K562 (cell line): ENCODE data around the gene SRCAP. TPM values are rescaled to one million over a fixed set of nuclear protein-coding genes. Genes with fewer than 3 reads are reported as not detected.

Source experiments
- ATAC-seq: fragments of 200-7000 bp; cut with Tn5 transposase; 3 replicates; pipeline ENCODE4 v1.9.1; 2020; ENCODE audit warnings: moderate library complexity
- BruUV-seq: library from RNA; stranded (reverse); fragments of 400-500 nt; replicated peaks from 2 replicates; lab custom pipeline; 2021; lab: Mats Ljungman, UMichigan
- CTCF ChIA-PET: fragments of 300-600 bp; formaldehyde crosslinking; extraction: SDS; loops from one replicate; lab custom pipeline; 2021; ENCODE audit warnings: low intra/inter-chr PET ratio; lab: Yijun Ruan, JAX
- POLR2A ChIA-PET: fragments of 300-600, 350-650 bp; sonication (Branson Sonifier 250); formaldehyde crosslinking; extraction: SDS; loops from one replicate; lab custom pipeline; 2021; ENCODE audit warnings: antibody characterized with exemption, inconsistent platforms; lab: Yijun Ruan, JAX
- DNase-seq, 4 experiments: peaks; one replicate each; pipeline versions ENCODE4 v3.0.0 to v3.0.0-alpha.2; 2011 to 2018; ENCODE audit warnings: low spot score in 3 of 4, mixed read lengths in 3 of 4; ENCODE audit errors: extremely low read depth in 1 of 4
- FAIRE-seq: peaks from 2 replicates; lab custom pipeline; 2011; peaks lifted over from hg19 to GRCh38; lab: Jason Lieb, UNC
- H2AFZ ChIP-seq: 2 replicates; pipeline ENCODE4 v1.6.0; 2011; ENCODE audit warnings: low read depth, low read length, control low read depth, inconsistent platforms
- H3K27ac ChIP-seq: fragments of 200-600 bp; 3 replicates; pipeline ENCODE4 v1.8.0; 2011; ENCODE audit warnings: low read depth, mild to moderate bottlenecking, control low read depth, inconsistent platforms, low read length, moderate library complexity, mixed read lengths; ENCODE audit errors: extremely low read depth
- H3K27me3 ChIP-seq, 2 experiments: fragments of 300-600 bp in 1 of 2; 2 replicates in 1 of 2; 3 replicates in 1 of 2; pipeline versions ENCODE4 v1.6.0 to v1.8.0; 2011; ENCODE audit warnings: inconsistent platforms in 2 of 2, low read length in 2 of 2, mild to moderate bottlenecking in 1 of 2, mixed read lengths in 1 of 2, moderate library complexity in 1 of 2; ENCODE audit not compliant: control insufficient read depth in 2 of 2, insufficient read depth in 2 of 2
- H3K36me3 ChIP-seq: fragments of 300-600 bp; 3 replicates; pipeline ENCODE4 v1.8.0; 2011; ENCODE audit warnings: mild to moderate bottlenecking, low read length, inconsistent platforms; ENCODE audit not compliant: control insufficient read depth, insufficient read depth
- H3K4me1 ChIP-seq, 2 experiments: fragments of 200-600 bp in 1 of 2; replicated peaks in 1 of 2; 2 replicates in 1 of 2; 3 replicates in 1 of 2; pipeline versions ENCODE4 v1.5.1 to v1.8.0; 2011; ENCODE audit warnings: inconsistent platforms in 2 of 2, low read length in 2 of 2, mild to moderate bottlenecking in 1 of 2, mixed read lengths in 1 of 2, moderate library complexity in 1 of 2; ENCODE audit not compliant: control insufficient read depth in 2 of 2, insufficient read depth in 2 of 2
- H3K4me2 ChIP-seq: 2 replicates; pipeline ENCODE4 v1.6.1; 2011; ENCODE audit warnings: low read length, control low read depth, inconsistent platforms, mixed read lengths; ENCODE audit not compliant: insufficient read depth
- H3K4me3 ChIP-seq: fragments of 200-600 bp; sonication (generic), shearing (Covaris generic); 2 replicates; pipeline ENCODE4 v1.5.1; 2016; ENCODE audit warnings: control low read depth, inconsistent platforms
- H3K79me2 ChIP-seq: fragments of 200-600 bp; 3 replicates; pipeline ENCODE4 v1.8.0; 2011; ENCODE audit warnings: low read length, inconsistent platforms; ENCODE audit not compliant: control insufficient read depth, insufficient read depth
- H3K9ac ChIP-seq, 2 experiments: 2 replicates each; pipeline versions ENCODE4 v1.6.0 to v1.6.1; 2011; ENCODE audit warnings: low read depth in 2 of 2, low read length in 2 of 2, control low read depth in 1 of 2, inconsistent platforms in 1 of 2, mild to moderate bottlenecking in 1 of 2, mixed read lengths in 1 of 2; ENCODE audit not compliant: insufficient read depth in 1 of 2
- H3K9me1 ChIP-seq: one replicate; pipeline ENCODE4 v1.6.0; 2011; ENCODE audit warnings: inconsistent platforms, mild to moderate bottlenecking, low read length, moderate library complexity; ENCODE audit not compliant: control insufficient read depth, insufficient read depth
- H3K9me3 ChIP-seq: replicated peaks from 2 replicates; pipeline ENCODE4 v1.5.1; 2011; ENCODE audit warnings: low read depth, low read length, inconsistent platforms; ENCODE audit not compliant: control insufficient read depth, insufficient read depth
- H4K20me1 ChIP-seq: replicated peaks from 2 replicates; pipeline ENCODE4 v1.6.1; 2011; ENCODE audit warnings: low read length, inconsistent platforms, mixed read lengths; ENCODE audit not compliant: control insufficient read depth, insufficient read depth
- FOXM1 ChIP-seq, 2 experiments: fragments of 450-650 bp in 1 of 2; sonication (generic) in 1 of 2; formaldehyde crosslinking in 1 of 2; IDR thresholded peaks; 2 replicates each; pipeline versions ENCODE4 v1.6.1 to v1.9.0; 2017 to 2022; ENCODE audit warnings: low read depth in 2 of 2, mild to moderate bottlenecking in 2 of 2, missing genetic modification reagents in 1 of 2, moderate library complexity in 1 of 2
- JUND ChIP-seq, 2 experiments: IDR thresholded peaks; 2 replicates in 1 of 2; 3 replicates in 1 of 2; pipeline ENCODE4 v1.6.1; 2011; ENCODE audit warnings: borderline replicate concordance in 2 of 2, low read depth in 2 of 2, low read length in 2 of 2, improper control_type of control experiment in 1 of 2, missing biosample characterization in 1 of 2, missing genetic modification characterization in 1 of 2, missing genetic modification reagents in 1 of 2
- SIN3B ChIP-seq: fragments of 450-650 bp; IDR thresholded peaks from 2 replicates; pipeline ENCODE4 v1.6.1; 2017; ENCODE audit warnings: low read depth, mild to moderate bottlenecking, moderate library complexity
- SUPT5H ChIP-seq: fragments of 450-650 bp; IDR thresholded peaks from 2 replicates; pipeline ENCODE4 v1.6.1; 2016
- WGBS: fragments of 100-300 bp; shearing (Covaris generic); methylation state at CpG from one replicate; pipeline ENCODE4 v1.1.6; 2016; ENCODE audit warnings: low coverage, mixed read lengths; ENCODE audit not compliant: insufficient coverage; ENCODE audit errors: missing lambda C conversion rate; 5-methylcytosine and 5-hydroxymethylcytosine counted together
- in situ Hi-C: fragments of 300-500 bp; cut with MboI; formaldehyde crosslinking; loops from 4 replicates; pipeline ENCODE4 v1.15.0; 2018; ENCODE audit warnings: inconsistent platforms, mixed read lengths
- intact Hi-C: fragments of 100-400 bp; cut with micrococcal nuclease; formaldehyde crosslinking; loops from 2 replicates; pipeline ENCODE4 v1.14.2; 2022
- polyA plus RNA-seq, 8 experiments: library from polyadenylated mRNA; depleted of rRNA in 4 of 8; stranded (reverse) in 5 of 8; unstranded in 3 of 8; fragments of >200 nt; fragmentation: Nextera tagmentation in 2 of 8; fragmentation: Illumina TruSeq in 1 of 8; extraction: Ambion mirVana in 2 of 8; extraction: Trizol in 1 of 8; gene quantifications; 2 replicates each; pipeline versions ENCODE4 v1.2.1 to v1.2.3, GENCODE V29; 2011 to 2014; ENCODE audit warnings: inconsistent platforms in 1 of 8, missing spikeins in 1 of 8
- total RNA-seq, 7 experiments: library from RNA; depleted of rRNA in 6 of 7; stranded (reverse); fragments of >200 nt in 6 of 7; fragmentation: Illumina TruSeq in 2 of 7; extraction: Trizol in 2 of 7; gene quantifications; 2 replicates each; pipeline versions ENCODE4 v1.2.1 to v1.2.3, GENCODE V29; 2011 to 2021; ENCODE audit warnings: low replicate concordance in 1 of 7
- TF ChIP-seq, protein P1 (sequence below): fragments of 450-650 bp; IDR thresholded peaks from 2 replicates; pipeline ENCODE4 v1.6.1; 2016; ENCODE audit warnings: antibody characterized with exemption
- TF ChIP-seq, protein P2 (sequence below), 2 experiments: fragments of 450-650 bp in 1 of 2; sonication (generic) in 1 of 2; formaldehyde crosslinking in 1 of 2; IDR thresholded peaks; 2 replicates each; pipeline versions ENCODE4 v1.7.1 to v1.9.0; 2016 to 2022; ENCODE audit warnings: inconsistent platforms in 1 of 2, mild to moderate bottlenecking in 1 of 2, missing genetic modification reagents in 1 of 2

The SRCAP gene
- total and polyA plus RNA-seq, 9 of the 15 experiments (the other 6 are each of a cell fraction or from before 2014, with no cell fraction given), result 0.21 to 62.6 (median 5.8) TPM

DNA sequence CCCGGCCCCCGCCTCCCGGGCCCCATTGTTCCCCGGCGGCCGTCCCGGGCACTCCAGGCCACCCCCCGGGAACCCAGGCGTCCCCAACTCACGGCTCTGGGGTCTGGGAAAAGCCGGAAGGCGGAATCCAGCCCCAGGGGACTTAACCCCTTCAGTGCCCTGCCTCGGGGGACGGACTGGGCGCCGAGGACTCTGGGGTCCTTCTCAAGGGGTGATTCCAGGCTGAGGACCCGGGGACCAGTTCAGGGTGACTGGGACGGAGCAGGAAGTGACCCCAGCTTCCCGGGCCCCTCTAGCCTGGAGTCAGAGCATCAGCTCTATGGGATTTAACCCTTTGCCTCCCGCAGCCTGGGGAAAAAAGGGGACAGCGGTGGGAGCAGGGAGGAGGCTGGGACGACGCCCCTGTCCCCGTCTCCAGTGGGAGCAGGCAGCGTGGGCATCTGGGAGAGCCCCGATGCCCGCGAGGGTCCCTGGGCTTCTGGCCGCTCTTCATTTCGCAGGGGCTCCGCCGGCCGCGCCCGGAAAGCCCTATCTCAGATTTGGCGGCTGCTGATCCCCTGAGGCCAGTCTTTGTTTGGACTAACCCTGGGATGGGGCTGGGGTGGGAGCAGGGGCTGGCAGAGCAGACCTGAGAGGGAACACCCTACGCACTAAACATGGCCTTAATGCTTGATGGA is 88.1 kb downstream of the SRCAP start, which contains the start of gene ZNF629:
TSS of gene ZNF629 (minus strand) at position 270 of the 677 bp plus-strand sequence. CDS start 2,723 bp downstream, outside the sequence.
- WGBS, result under 1% methylated on average over 15 of the region's 37 CpGs
- POLR2A ChIA-PET, result interaction anchor here (0.7 to 2.7 kb wide), 7 partner anchors 8 to 163 kb away, joined by 3 to 12 read pairs (median 6); no protein-coding TSS in a partner anchor
- DNase-seq (peak; percentile 80 to 85 (median 82)), ATAC-seq (peak; percentile 82), FAIRE-seq (peak; percentile 71)
- H4K20me1 ChIP-seq, result no peaks in the 10 kb centered on the region
- peaks cover 14 to 32% of the 10 kb centered on the region in 2 experiments; a peak in 4 of 5 replicates for H3K4me1 ChIP-seq
- intact Hi-C loops, result loop anchor here (1.0 kb wide), 1 partner anchor 18 kb away; no protein-coding TSS in a partner anchor
- BruUV-seq, result no TSS peak
- CTCF ChIA-PET, result no interaction called here
- peak within 1 kb of the TSS; percentile 86 for H3K4me2 ChIP-seq
- H3K27me3 ChIP-seq, result no peaks in the 10 kb centered on the region
- H3K9me3 ChIP-seq, result no peaks in the 10 kb centered on the region
- H3K36me3 ChIP-seq, result peaks cover 32% of the 10 kb centered on the region; the same call in 1 of the 3 replicates
- peak within 1 kb of the TSS; percentile 73 for H3K4me3 ChIP-seq
- H3K79me2 ChIP-seq, result peaks cover 27% of the 10 kb centered on the region
- H2AFZ ChIP-seq, result peak within 1 kb of the TSS; percentile 95
- in situ Hi-C loops, result no loop called here
- peak within 1 kb of the TSS; percentile 88 to 98 for H3K9ac ChIP-seq
- no peaks in the 10 kb centered on the region for H3K9me1 ChIP-seq
- H3K27ac ChIP-seq, result peak within 1 kb of the TSS; percentile 87
- TF ChIP-seq FOXM1 (IDR thresholded peaks at IDR 0.05; ENCODE audit: low read depth), result peak; percentile 63; the same call in 1 of the 2 replicates
- TF ChIP-seq FOXM1 (CRISPR knock-in tag; IDR thresholded peaks at IDR 0.05; ENCODE audit: low read depth), result no peak
- TF ChIP-seq, protein P1, sequence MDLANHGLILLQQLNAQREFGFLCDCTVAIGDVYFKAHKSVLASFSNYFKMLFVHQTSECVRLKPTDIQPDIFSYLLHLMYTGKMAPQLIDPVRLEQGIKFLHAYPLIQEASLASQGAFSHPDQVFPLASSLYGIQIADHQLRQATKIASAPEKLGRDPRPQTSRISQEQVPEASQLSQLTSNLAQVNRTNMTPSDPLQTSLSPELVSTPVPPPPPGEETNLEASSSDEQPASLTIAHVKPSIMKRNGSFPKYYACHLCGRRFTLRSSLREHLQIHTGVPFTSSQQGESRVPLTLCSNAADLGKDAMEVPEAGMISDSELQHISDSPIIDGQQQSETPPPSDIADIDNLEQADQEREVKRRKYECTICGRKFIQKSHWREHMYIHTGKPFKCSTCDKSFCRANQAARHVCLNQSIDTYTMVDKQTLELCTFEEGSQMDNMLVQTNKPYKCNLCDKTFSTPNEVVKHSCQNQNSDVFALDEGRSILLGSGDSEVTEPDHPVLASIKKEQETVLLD, result peak; percentile 62; the same call in 1 of the 2 replicates
- TF ChIP-seq JUND (IDR thresholded peaks at IDR 0.05; ENCODE audit: borderline replicate concordance, low read depth, low read length), result peak; percentile 29; the same call in 1 of the 2 replicates
- TF ChIP-seq JUND (tag; IDR thresholded peaks at IDR 0.05; ENCODE audit: borderline replicate concordance, low read depth, low read length), result no peak; the same call in 2 of the 3 replicates
- peak; percentile 45; the same call in 1 of the 2 replicates for TF ChIP-seq SIN3B
- TF ChIP-seq SUPT5H, result peak; percentile 52; the same call in 1 of the 2 replicates
- TF ChIP-seq, protein P2, sequence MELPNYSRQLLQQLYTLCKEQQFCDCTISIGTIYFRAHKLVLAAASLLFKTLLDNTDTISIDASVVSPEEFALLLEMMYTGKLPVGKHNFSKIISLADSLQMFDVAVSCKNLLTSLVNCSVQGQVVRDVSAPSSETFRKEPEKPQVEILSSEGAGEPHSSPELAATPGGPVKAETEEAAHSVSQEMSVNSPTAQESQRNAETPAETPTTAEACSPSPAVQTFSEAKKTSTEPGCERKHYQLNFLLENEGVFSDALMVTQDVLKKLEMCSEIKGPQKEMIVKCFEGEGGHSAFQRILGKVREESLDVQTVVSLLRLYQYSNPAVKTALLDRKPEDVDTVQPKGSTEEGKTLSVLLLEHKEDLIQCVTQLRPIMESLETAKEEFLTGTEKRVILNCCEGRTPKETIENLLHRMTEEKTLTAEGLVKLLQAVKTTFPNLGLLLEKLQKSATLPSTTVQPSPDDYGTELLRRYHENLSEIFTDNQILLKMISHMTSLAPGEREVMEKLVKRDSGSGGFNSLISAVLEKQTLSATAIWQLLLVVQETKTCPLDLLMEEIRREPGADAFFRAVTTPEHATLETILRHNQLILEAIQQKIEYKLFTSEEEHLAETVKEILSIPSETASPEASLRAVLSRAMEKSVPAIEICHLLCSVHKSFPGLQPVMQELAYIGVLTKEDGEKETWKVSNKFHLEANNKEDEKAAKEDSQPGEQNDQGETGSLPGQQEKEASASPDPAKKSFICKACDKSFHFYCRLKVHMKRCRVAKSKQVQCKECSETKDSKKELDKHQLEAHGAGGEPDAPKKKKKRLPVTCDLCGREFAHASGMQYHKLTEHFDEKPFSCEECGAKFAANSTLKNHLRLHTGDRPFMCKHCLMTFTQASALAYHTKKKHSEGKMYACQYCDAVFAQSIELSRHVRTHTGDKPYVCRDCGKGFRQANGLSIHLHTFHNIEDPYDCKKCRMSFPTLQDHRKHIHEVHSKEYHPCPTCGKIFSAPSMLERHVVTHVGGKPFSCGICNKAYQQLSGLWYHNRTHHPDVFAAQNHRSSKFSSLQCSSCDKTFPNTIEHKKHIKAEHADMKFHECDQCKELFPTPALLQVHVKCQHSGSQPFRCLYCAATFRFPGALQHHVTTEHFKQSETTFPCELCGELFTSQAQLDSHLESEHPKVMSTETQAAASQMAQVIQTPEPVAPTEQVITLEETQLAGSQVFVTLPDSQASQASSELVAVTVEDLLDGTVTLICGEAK (IDR thresholded peaks at IDR 0.05), result peak; percentile 89
- TF ChIP-seq, protein P2 (CRISPR knock-in tag; IDR thresholded peaks at IDR 0.05), result no peak
